Measurements from ENCODE around the gene CFD. TPM values are rescaled to one million over a fixed set of nuclear protein-coding genes. Genes with fewer than 3 reads are reported as not detected.

The CFD gene
- total and polyA plus RNA-seq, 2 experiments from 2014 or later: 0.90 to 4.7 TPM

GRCh38 chr19:814152-815078 lies 45.0 kb upstream of the CFD start:
- TF ChIP-seq ZNF114 (CRISPR knock-in tag; IDR thresholded peaks at IDR 0.05) (no peak), ZNF462 (CRISPR knock-in tag; IDR thresholded peaks at IDR 0.05) (no peak), ETS1 (IDR thresholded peaks at IDR 0.05) (no peak), EZH2phosphoT487 (IDR thresholded peaks at IDR 0.05; ENCODE audit: unreplicated experiment) (no peak), NANOG (IDR thresholded peaks at IDR 0.05; ENCODE audit: borderline replicate concordance) (no peak), JUNB (IDR thresholded peaks at IDR 0.05; ENCODE audit: unreplicated experiment) (no peak), ZNF331 (CRISPR knock-in tag; IDR thresholded peaks at IDR 0.05; ENCODE audit: low read depth) (no peak), CTCF (conservative IDR thresholded peaks at IDR 0.05; ENCODE audit: low read depth in 2 of 2) (no peak), EZH2 (IDR thresholded peaks at IDR 0.05; ENCODE audit: low read depth, unreplicated experiment) (no peak), POLR2AphosphoS5 (IDR thresholded peaks at IDR 0.05; ENCODE audit: low read depth) (no peak), STAT1 (IDR thresholded peaks at IDR 0.05; ENCODE audit: unreplicated experiment) (no peak), CREB1 (CRISPR knock-in tag; IDR thresholded peaks at IDR 0.05; ENCODE audit: low read depth) (no peak), REST (IDR thresholded peaks at IDR 0.05; ENCODE audit: unreplicated experiment) (no peak)
- Mint-ChIP-seq H3K4me3 (no peak overlapping the region), H3K27me3 (ENCODE audit: insufficient read depth, low read depth, poor library complexity) (peaks cover 26% of the 10 kb centered on the region), H3K36me3 (ENCODE audit: low read depth) (peaks cover 52% of the 10 kb centered on the region), H3K27ac (no peak overlapping the region), H3K9me3 (peaks cover 2% of the 10 kb centered on the region; the same call in 2 of the 3 replicates), H3K4me1 (no peaks in the 10 kb centered on the region)
- Histone ChIP-seq H3K27ac (ENCODE audit: low read depth) (no peak overlapping the region), H3K79me2 (replicated peaks; ENCODE audit: insufficient read depth) (peaks cover 12% of the 10 kb centered on the region), H2AFZ (no peak overlapping the region), H3F3A (replicated peaks; ENCODE audit: low read depth) (peaks cover 29% of the 10 kb centered on the region), H3K9me2 (ENCODE audit: insufficient read depth) (0 out of 2 replicates have a peak, but pooled peaks cover 4% of the 10 kb centered on the region), H3K4me1 (ENCODE audit: insufficient read depth) (no peaks in the 10 kb centered on the region; the same call in 1 of the 2 replicates), H4K20me1 (replicated peaks; ENCODE audit: insufficient read depth) (peaks cover 19% of the 10 kb centered on the region), H3K4me3 (no peak overlapping the region), H3K4me2 (no peak overlapping the region), H3K27me3 (ENCODE audit: insufficient read depth) (no peaks in the 10 kb centered on the region), H3K36me3 (ENCODE audit: insufficient read depth) (peaks cover 15% of the 10 kb centered on the region)
- ATAC-seq (peak; percentile 1; the same call in 1 of the 3 replicates), DNase-seq (ENCODE audit: low spot score) (peak; percentile 33)

All from GM23338 (cell line).